Endothelial cell of umbilical vein (primary cell): ENCODE results near the gene NAPA. TPM values are rescaled to one million over a fixed set of nuclear protein-coding genes. Genes with fewer than 3 reads are reported as not detected.

Experiments
- BruUV-seq: library from RNA; stranded (reverse); fragments of 400-500 nt; replicated peaks from 2 replicates; lab custom pipeline; 2021; lab: Mats Ljungman, UMichigan
- CTCF ChIA-PET: fragments of 300-600, 350-600 bp; sonication (Branson Sonifier 250); formaldehyde crosslinking; loops from one replicate; lab custom pipeline; 2021; ENCODE audit warnings: antibody characterized with exemption, inconsistent platforms; lab: Charles Lee
- POLR2A ChIA-PET: fragments of 300-600, 350-600 bp; sonication (Branson Sonifier 250); formaldehyde crosslinking; loops from one replicate; lab custom pipeline; 2021; ENCODE audit warnings: antibody characterized with exemption, inconsistent platforms; lab: Charles Lee
- DNase-seq: peaks from one replicate; pipeline ENCODE4 v3.0.0-alpha.2; 2011; ENCODE audit warnings: low read depth, low spot score
- FAIRE-seq: peaks from 2 replicates; lab custom pipeline; 2011; peaks lifted over from hg19 to GRCh38; lab: Jason Lieb, UNC
- H2AFZ ChIP-seq: 2 replicates; pipeline ENCODE4 v1.6.0; 2012; ENCODE audit warnings: low read depth, low read length, control low read depth, inconsistent platforms
- H3K27ac ChIP-seq: 2 replicates; pipeline ENCODE4 v1.5.1; 2011; ENCODE audit warnings: low read depth, mild to moderate bottlenecking, control low read depth, low read length, moderate library complexity; ENCODE audit not compliant: insufficient read depth
- H3K27me3 ChIP-seq, 2 experiments: 2 replicates each; pipeline versions ENCODE4 v1.6.0 to v1.6.1; 2011; ENCODE audit warnings: low read length in 2 of 2, mixed read lengths in 1 of 2; ENCODE audit not compliant: control insufficient read depth in 2 of 2, insufficient read depth in 2 of 2
- H3K36me3 ChIP-seq, 2 experiments: 2 replicates in 1 of 2; 3 replicates in 1 of 2; pipeline ENCODE4 v1.5.1; 2011; ENCODE audit warnings: low read length in 2 of 2, mild to moderate bottlenecking in 1 of 2, moderate library complexity in 1 of 2; ENCODE audit not compliant: control insufficient read depth in 2 of 2, insufficient read depth in 2 of 2; ENCODE audit errors: extremely low read depth in 1 of 2
- H3K4me1 ChIP-seq: 3 replicates; pipeline ENCODE4 v1.5.1; 2011; ENCODE audit warnings: mild to moderate bottlenecking, low read length; ENCODE audit not compliant: control insufficient read depth, insufficient read depth; ENCODE audit errors: extremely low read depth
- H3K4me2 ChIP-seq: 2 replicates; pipeline ENCODE4 v1.6.1; 2011; ENCODE audit warnings: low read length, control low read depth, mixed read lengths; ENCODE audit not compliant: insufficient read depth
- H3K4me3 ChIP-seq, 3 experiments: fragments of 200-600 bp in 1 of 3; sonication (generic), shearing (Covaris generic) in 1 of 3; replicated peaks in 1 of 3; 2 replicates each; pipeline ENCODE4 v1.5.1; 2011 to 2016; ENCODE audit warnings: control low read depth in 3 of 3, low read length in 3 of 3, mild to moderate bottlenecking in 2 of 3, inconsistent platforms in 1 of 3, low read depth in 1 of 3, moderate library complexity in 1 of 3; ENCODE audit not compliant: insufficient read depth in 1 of 3
- H3K79me2 ChIP-seq: 2 replicates; pipeline ENCODE4 v1.6.0; 2012; ENCODE audit warnings: low read length, inconsistent platforms; ENCODE audit not compliant: control insufficient read depth, insufficient read depth
- H3K9ac ChIP-seq: replicated peaks from 2 replicates; pipeline ENCODE3; 2011; ENCODE audit warnings: low read length, control low read depth; ENCODE audit not compliant: insufficient read depth; ENCODE audit errors: extremely low read depth
- H3K9me1 ChIP-seq: replicated peaks from 3 replicates; pipeline ENCODE4 v1.6.0; 2011; ENCODE audit warnings: mild to moderate bottlenecking, low read length; ENCODE audit not compliant: control insufficient read depth, insufficient read depth; ENCODE audit errors: extremely low read depth
- H3K9me3 ChIP-seq: replicated peaks from 2 replicates; pipeline ENCODE4 v1.5.1; 2012; ENCODE audit warnings: low read length, inconsistent platforms; ENCODE audit not compliant: control insufficient read depth, insufficient read depth
- H4K20me1 ChIP-seq: replicated peaks from 2 replicates; pipeline ENCODE3; 2011; ENCODE audit warnings: mild to moderate bottlenecking, low read length; ENCODE audit not compliant: control insufficient read depth, insufficient read depth; ENCODE audit errors: extremely low read depth
- CTCF ChIP-seq, 2 donors: IDR thresholded peaks; 1 replicate in 1 of 2; 2 replicates in 1 of 2; pipeline ENCODE4 v1.5.1; 2011; ENCODE audit warnings: low read length in 2 of 2, mild to moderate bottlenecking in 2 of 2, moderate library complexity in 2 of 2, control low read depth in 1 of 2, inconsistent platforms in 1 of 2, low read depth in 1 of 2; ENCODE audit not compliant: insufficient read depth in 1 of 2; ENCODE audit errors: extremely low read depth in 1 of 2
- EZH2 ChIP-seq: IDR thresholded peaks from 2 replicates; pipeline ENCODE4 v1.6.1; 2012; ENCODE audit warnings: borderline replicate concordance, low read depth, mild to moderate bottlenecking, moderate library complexity, low read length, inconsistent platforms; ENCODE audit not compliant: severe bottlenecking
- FOS ChIP-seq: IDR thresholded peaks from 2 replicates; pipeline ENCODE4 v1.6.1; 2011; ENCODE audit warnings: mild to moderate bottlenecking, low read length, moderate library complexity, borderline replicate concordance; ENCODE audit not compliant: insufficient read depth
- GATA2 ChIP-seq: IDR thresholded peaks from 2 replicates; pipeline ENCODE4 v1.7.0; 2011; ENCODE audit warnings: low read depth, mild to moderate bottlenecking, moderate library complexity, mixed read lengths, low read length; ENCODE audit not compliant: insufficient read length, insufficient read depth
- JUN ChIP-seq: IDR thresholded peaks from 2 replicates; pipeline ENCODE4 v1.6.1; 2011; ENCODE audit warnings: borderline replicate concordance, low read depth; ENCODE audit not compliant: insufficient read length, insufficient read depth
- MYC ChIP-seq: IDR thresholded peaks from one replicate; pipeline ENCODE4 v1.6.1; 2011; ENCODE audit warnings: mild to moderate bottlenecking, low read depth, low read length
- POLR2A ChIP-seq: IDR thresholded peaks from 2 replicates; pipeline ENCODE4 v1.6.1; 2012; ENCODE audit warnings: low read depth, mild to moderate bottlenecking, control low read depth, low read length
- POLR2AphosphoS5 ChIP-seq: IDR thresholded peaks from 2 replicates; pipeline ENCODE4 v1.6.1; 2012; ENCODE audit warnings: low read depth, mild to moderate bottlenecking, control low read depth, low read length, moderate library complexity; ENCODE audit not compliant: insufficient read depth
- dilution Hi-C: fragments of 300-500 bp; cut with MboI; formaldehyde crosslinking; loops from one replicate; pipeline ENCODE4 v1.15.0; 2019; ENCODE audit warnings: low sequenced_read_pairs; ENCODE audit not compliant: extremely low pct_ligation_motif_present
- intact Hi-C: fragments of 100-400 bp; cut with micrococcal nuclease; formaldehyde crosslinking; loops from one replicate; pipeline ENCODE4 v1.10.0; 2022
- polyA plus RNA-seq, 4 experiments: library from polyadenylated mRNA; depleted of rRNA in 3 of 4; stranded (reverse) in 3 of 4; unstranded in 1 of 4; fragments of >200 nt; gene quantifications; 2 replicates each; pipeline versions ENCODE4 v1.2.1 to v1.2.3, GENCODE V29; 2011 to 2012; ENCODE audit warnings: missing spikeins in 1 of 4
- total RNA-seq: library from RNA; stranded (reverse); gene quantifications from 2 replicates; pipeline ENCODE4 v1.2.3, GENCODE V29; 2021
- TF ChIP-seq, protein P1 (sequence below): IDR thresholded peaks from 2 replicates; pipeline ENCODE4 v1.6.1; 2011; ENCODE audit not compliant: insufficient read depth, insufficient read length

Gene NAPA
- total and polyA plus RNA-seq, 2 donors (not counting 3 experiments of a cell fraction or from before 2014, with no cell fraction given), result 107 to 154 TPM

GRCh38 chr19:47507012-47507411 lies 7.9 kb downstream of the NAPA start:
- no peaks in the 10 kb centered on the region for H4K20me1 ChIP-seq
- no peak overlapping the region for H3K4me3 ChIP-seq
- intact Hi-C loops, result no loop called here
- no TSS peak for BruUV-seq
- TF ChIP-seq FOS (no peak), EZH2 (no peak), MYC (no peak), POLR2A (no peak), CTCF (IDR thresholded peaks at IDR 0.05; ENCODE audit: extremely low read depth in 1 of 2, insufficient read depth in 1 of 2, low read depth in 1 of 2, low read length in 2 of 2) (no peak), POLR2AphosphoS5 (no peak), GATA2 (no peak), JUN (no peak)
- TF ChIP-seq, protein P1, sequence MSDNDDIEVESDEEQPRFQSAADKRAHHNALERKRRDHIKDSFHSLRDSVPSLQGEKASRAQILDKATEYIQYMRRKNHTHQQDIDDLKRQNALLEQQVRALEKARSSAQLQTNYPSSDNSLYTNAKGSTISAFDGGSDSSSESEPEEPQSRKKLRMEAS, result no peak
- POLR2A ChIA-PET, result no interaction called here
- no peak overlapping the region for H2AFZ ChIP-seq
- no peaks in the 10 kb centered on the region for H3K9me1 ChIP-seq
- CTCF ChIA-PET, result interaction anchor here (0.9 to 1.2 kb wide), 2 partner anchors 8 to 191 kb away, joined by 3 to 4 read pairs; partner anchors contain the start of gene NAPA
- H3K36me3 ChIP-seq, result peaks cover 2 to 6% of the 10 kb centered on the region in 2 experiments
- DNase-seq, result no peak
- FAIRE-seq, result no peak
- no peak overlapping the region for H3K27ac ChIP-seq
- no peaks in the 10 kb centered on the region for H3K27me3 ChIP-seq
- no peaks in the 10 kb centered on the region for H3K9me3 ChIP-seq
- dilution Hi-C loops, result no loop called here
- H3K4me2 ChIP-seq, result no peak overlapping the region
- no peak overlapping the region for H3K9ac ChIP-seq
- peaks cover 11% of the 10 kb centered on the region for H3K4me1 ChIP-seq
- H3K79me2 ChIP-seq, result peaks cover 47% of the 10 kb centered on the region
